ENCODE data around the gene FPR2.

- TF ChIP-seq GABPA (IDR thresholded peaks at IDR 0.05; ENCODE audit: low read depth, low read length) (no peak), GABPA (CRISPR knock-in tag; IDR thresholded peaks at IDR 0.05; ENCODE audit: low read depth) (no peak), RXRA (CRISPR knock-in tag; IDR thresholded peaks at IDR 0.05) (no peak), ZNF274 (CRISPR knock-in tag; IDR thresholded peaks at IDR 0.05) (no peak), ZNF232 (CRISPR knock-in tag; IDR thresholded peaks at IDR 0.05; ENCODE audit: borderline replicate concordance) (no peak), SP1 (IDR thresholded peaks at IDR 0.05) (no peak), SP1 (CRISPR knock-in tag; IDR thresholded peaks at IDR 0.05) (no peak), ZNF160 (CRISPR knock-in tag; IDR thresholded peaks at IDR 0.05) (no peak), EP300 (IDR thresholded peaks at IDR 0.05; ENCODE audit: low read depth in 2 of 2, low read length in 2 of 2) (no peak), EP300 (CRISPR knock-in tag; IDR thresholded peaks at IDR 0.05; ENCODE audit: borderline replicate concordance) (no peak), JUNB (CRISPR knock-in tag; IDR thresholded peaks at IDR 0.05; ENCODE audit: borderline replicate concordance) (no peak), KDM1A (CRISPR knock-in tag; IDR thresholded peaks at IDR 0.05) (no peak), EHMT2 (IDR thresholded peaks at IDR 0.05; ENCODE audit: borderline replicate concordance, low read depth, low read length) (no peak), TAF1 (CRISPR knock-in tag; IDR thresholded peaks at IDR 0.05) (no peak), ATF1 (CRISPR knock-in tag; IDR thresholded peaks at IDR 0.05) (no peak)
- TF ChIP-seq, protein P1, sequence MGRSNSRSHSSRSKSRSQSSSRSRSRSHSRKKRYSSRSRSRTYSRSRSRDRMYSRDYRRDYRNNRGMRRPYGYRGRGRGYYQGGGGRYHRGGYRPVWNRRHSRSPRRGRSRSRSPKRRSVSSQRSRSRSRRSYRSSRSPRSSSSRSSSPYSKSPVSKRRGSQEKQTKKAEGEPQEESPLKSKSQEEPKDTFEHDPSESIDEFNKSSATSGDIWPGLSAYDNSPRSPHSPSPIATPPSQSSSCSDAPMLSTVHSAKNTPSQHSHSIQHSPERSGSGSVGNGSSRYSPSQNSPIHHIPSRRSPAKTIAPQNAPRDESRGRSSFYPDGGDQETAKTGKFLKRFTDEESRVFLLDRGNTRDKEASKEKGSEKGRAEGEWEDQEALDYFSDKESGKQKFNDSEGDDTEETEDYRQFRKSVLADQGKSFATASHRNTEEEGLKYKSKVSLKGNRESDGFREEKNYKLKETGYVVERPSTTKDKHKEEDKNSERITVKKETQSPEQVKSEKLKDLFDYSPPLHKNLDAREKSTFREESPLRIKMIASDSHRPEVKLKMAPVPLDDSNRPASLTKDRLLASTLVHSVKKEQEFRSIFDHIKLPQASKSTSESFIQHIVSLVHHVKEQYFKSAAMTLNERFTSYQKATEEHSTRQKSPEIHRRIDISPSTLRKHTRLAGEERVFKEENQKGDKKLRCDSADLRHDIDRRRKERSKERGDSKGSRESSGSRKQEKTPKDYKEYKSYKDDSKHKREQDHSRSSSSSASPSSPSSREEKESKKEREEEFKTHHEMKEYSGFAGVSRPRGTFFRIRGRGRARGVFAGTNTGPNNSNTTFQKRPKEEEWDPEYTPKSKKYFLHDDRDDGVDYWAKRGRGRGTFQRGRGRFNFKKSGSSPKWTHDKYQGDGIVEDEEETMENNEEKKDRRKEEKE (IDR thresholded peaks at IDR 0.05), result no peak
- TF ChIP-seq, protein P2, sequence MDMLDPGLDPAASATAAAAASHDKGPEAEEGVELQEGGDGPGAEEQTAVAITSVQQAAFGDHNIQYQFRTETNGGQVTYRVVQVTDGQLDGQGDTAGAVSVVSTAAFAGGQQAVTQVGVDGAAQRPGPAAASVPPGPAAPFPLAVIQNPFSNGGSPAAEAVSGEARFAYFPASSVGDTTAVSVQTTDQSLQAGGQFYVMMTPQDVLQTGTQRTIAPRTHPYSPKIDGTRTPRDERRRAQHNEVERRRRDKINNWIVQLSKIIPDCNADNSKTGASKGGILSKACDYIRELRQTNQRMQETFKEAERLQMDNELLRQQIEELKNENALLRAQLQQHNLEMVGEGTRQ (IDR thresholded peaks at IDR 0.05; ENCODE audit: low read depth, low read length), result no peak
- TF ChIP-seq, protein P2 (CRISPR knock-in tag; IDR thresholded peaks at IDR 0.05; ENCODE audit: borderline replicate concordance), result no peak
Observed at GRCh38 chr19:51799774-51800472, 38.9 kb downstream of the FPR2 start.

Data from HepG2 (cell line).